ENCODE data around the gene NCOA1. TPM values are rescaled to one million over a fixed set of nuclear protein-coding genes. Genes with fewer than 3 reads are reported as not detected.
A peak's percentile ranks its signal among the peaks of the same experiment; 100 is the strongest.

The NCOA1 gene
- polyA plus RNA-seq, 3 donors, result 7.3 to 30.2 (median 10.2) TPM

- DNase-seq, result peak; percentile 12 to 28 (median 17)
These were observed 294.7 kb downstream of the NCOA1 start for GRCh38 chr2:24785671-24786321.

GRCh38 chr2:24787532-24787931 lies 296.5 kb downstream of the NCOA1 start:
- H3K9me3 ChIP-seq (replicated peaks in 1 of 2; ENCODE audit: control insufficient read depth in 1 of 2, insufficient read depth in 1 of 2, low read length in 2 of 2), result peaks cover 3 to 4% of the 10 kb centered on the region in 2 donors
- DNase-seq, result no peak
- H2AFZ ChIP-seq (ENCODE audit: insufficient read depth, low read depth, low read length, poor library complexity, severe bottlenecking), result no peak overlapping the region
- TF ChIP-seq, protein P1, sequence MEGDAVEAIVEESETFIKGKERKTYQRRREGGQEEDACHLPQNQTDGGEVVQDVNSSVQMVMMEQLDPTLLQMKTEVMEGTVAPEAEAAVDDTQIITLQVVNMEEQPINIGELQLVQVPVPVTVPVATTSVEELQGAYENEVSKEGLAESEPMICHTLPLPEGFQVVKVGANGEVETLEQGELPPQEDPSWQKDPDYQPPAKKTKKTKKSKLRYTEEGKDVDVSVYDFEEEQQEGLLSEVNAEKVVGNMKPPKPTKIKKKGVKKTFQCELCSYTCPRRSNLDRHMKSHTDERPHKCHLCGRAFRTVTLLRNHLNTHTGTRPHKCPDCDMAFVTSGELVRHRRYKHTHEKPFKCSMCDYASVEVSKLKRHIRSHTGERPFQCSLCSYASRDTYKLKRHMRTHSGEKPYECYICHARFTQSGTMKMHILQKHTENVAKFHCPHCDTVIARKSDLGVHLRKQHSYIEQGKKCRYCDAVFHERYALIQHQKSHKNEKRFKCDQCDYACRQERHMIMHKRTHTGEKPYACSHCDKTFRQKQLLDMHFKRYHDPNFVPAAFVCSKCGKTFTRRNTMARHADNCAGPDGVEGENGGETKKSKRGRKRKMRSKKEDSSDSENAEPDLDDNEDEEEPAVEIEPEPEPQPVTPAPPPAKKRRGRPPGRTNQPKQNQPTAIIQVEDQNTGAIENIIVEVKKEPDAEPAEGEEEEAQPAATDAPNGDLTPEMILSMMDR (IDR thresholded peaks at IDR 0.05), result no peak
- H3K36me3 ChIP-seq (replicated peaks in 1 of 2; ENCODE audit: control insufficient read depth in 1 of 2, insufficient read depth in 2 of 2, low read length in 2 of 2), result peaks cover 2 to 22% of the 10 kb centered on the region in 2 donors
- WGBS (ENCODE audit: insufficient coverage), result 88% methylated on average over 2 of the region's 2 CpGs
- peaks cover 16 to 19% of the 10 kb centered on the region in 2 donors for H3K4me1 ChIP-seq (ENCODE audit: control insufficient read depth in 1 of 2, insufficient read depth in 2 of 2, low read length in 2 of 2)
- peaks cover 0 to 2% (median 0%) of the 10 kb centered on the region in 3 donors for H3K27me3 Mint-ChIP-seq (ENCODE audit: low read depth in 3 of 3)
- H3K27ac ChIP-seq (ENCODE audit: low read depth in 1 of 2, low read length in 2 of 2), result no peak overlapping the region
- peaks cover 4 to 20% (median 10%) of the 10 kb centered on the region in 7 donors for H3K9me3 Mint-ChIP-seq
- no peak overlapping the region for H3K27ac Mint-ChIP-seq
- no peak overlapping the region for H3K4me3 ChIP-seq (replicated peaks in 1 of 3; ENCODE audit: low read depth in 2 of 3, low read length in 3 of 3)
- peaks cover 22% of the 10 kb centered on the region for H3K4me1 Mint-ChIP-seq
- no peak overlapping the region for H3K9ac ChIP-seq (ENCODE audit: insufficient read depth, low read length, poor library complexity, severe bottlenecking)
- H4K20me1 ChIP-seq (ENCODE audit: insufficient read depth, low read length), result no peaks in the 10 kb centered on the region
- no peaks in the 10 kb centered on the region for H3K79me2 ChIP-seq (ENCODE audit: insufficient read depth, low read length)
- intact Hi-C loops (cut with micrococcal nuclease), result no loop called here
- no peak overlapping the region for H3K4me2 ChIP-seq (replicated peaks; ENCODE audit: extremely low read depth, low read length, poor library complexity, severe bottlenecking)
- H3K36me3 Mint-ChIP-seq, result peaks cover 18 to 20% of the 10 kb centered on the region in 2 donors
- no peak overlapping the region for H3K4me3 Mint-ChIP-seq
- no peaks in the 10 kb centered on the region for H3K27me3 ChIP-seq (ENCODE audit: control insufficient read depth in 2 of 2, insufficient read depth in 2 of 2, low read length in 2 of 2)

More at GRCh38 chr2:24785671-24786321, 294.7 kb downstream of the NCOA1 start:
- Histone ChIP-seq H2AFZ (ENCODE audit: insufficient read depth, low read depth, low read length, poor library complexity, severe bottlenecking) (peak overlapping the region; percentile 41), H3K36me3 (replicated peaks in 1 of 2; ENCODE audit: control insufficient read depth in 1 of 2, insufficient read depth in 2 of 2, low read length in 2 of 2) (peaks cover 2 to 22% of the 10 kb centered on the region in 2 donors), H3K9me3 (replicated peaks in 1 of 2; ENCODE audit: control insufficient read depth in 1 of 2, insufficient read depth in 1 of 2, low read length in 2 of 2) (peaks cover 3 to 4% of the 10 kb centered on the region in 2 donors), H3K9ac (ENCODE audit: insufficient read depth, low read length, poor library complexity, severe bottlenecking) (no peak overlapping the region), H4K20me1 (ENCODE audit: insufficient read depth, low read length) (no peaks in the 10 kb centered on the region), H3K27ac (ENCODE audit: low read depth in 1 of 2, low read length in 2 of 2) (peak overlapping the region in 1 of 2 donors; percentile 17), H3K27me3 (ENCODE audit: control insufficient read depth in 2 of 2, insufficient read depth in 2 of 2, low read length in 2 of 2) (no peaks in the 10 kb centered on the region), H3K4me3 (replicated peaks in 1 of 3; ENCODE audit: low read depth in 2 of 3, low read length in 3 of 3) (no peak overlapping the region), H3K79me2 (ENCODE audit: insufficient read depth, low read length) (no peaks in the 10 kb centered on the region), H3K4me1 (ENCODE audit: control insufficient read depth in 1 of 2, insufficient read depth in 2 of 2, low read length in 2 of 2) (peaks cover 12 to 13% of the 10 kb centered on the region in 2 donors), H3K4me2 (replicated peaks; ENCODE audit: extremely low read depth, low read length, poor library complexity, severe bottlenecking) (no peak overlapping the region)
- no peak overlapping the region for H3K4me3 Mint-ChIP-seq
- peaks cover 18 to 20% of the 10 kb centered on the region in 2 donors for H3K36me3 Mint-ChIP-seq
- intact Hi-C loops (cut with micrococcal nuclease), result no loop called here
- H3K27me3 Mint-ChIP-seq (ENCODE audit: low read depth in 3 of 3), result peaks cover 0 to 2% (median 0%) of the 10 kb centered on the region in 3 donors
- H3K9me3 Mint-ChIP-seq, result peaks cover 4 to 20% (median 11%) of the 10 kb centered on the region in 7 donors
- peaks cover 16% of the 10 kb centered on the region for H3K4me1 Mint-ChIP-seq
- H3K27ac Mint-ChIP-seq, result peak overlapping the region in 5 of 7 donors; percentile 26 to 87 (median 56)
- TF ChIP-seq, protein P1 (IDR thresholded peaks at IDR 0.05), result no peak
- 37% methylated on average over 6 of the region's 6 CpGs for WGBS (ENCODE audit: insufficient coverage)

Measured in CD14-positive monocyte (primary cell).